NCI-H146 treated with DMSO at 0.1 percent for 48 hours (cell line): ENCODE data around the gene CENPK.
"Not testable (repeated sequence)": the region's sequence is repeated elsewhere in the genome, so short reads cannot be mapped to it uniquely, and the experiment has no call there.

Experiments
- DNase-seq: peaks from one replicate; lab custom pipeline; 2025; ENCODE audit not compliant: unreplicated experiment; lab: John Stamatoyannopoulos, UW

The CENPK gene

DNA sequence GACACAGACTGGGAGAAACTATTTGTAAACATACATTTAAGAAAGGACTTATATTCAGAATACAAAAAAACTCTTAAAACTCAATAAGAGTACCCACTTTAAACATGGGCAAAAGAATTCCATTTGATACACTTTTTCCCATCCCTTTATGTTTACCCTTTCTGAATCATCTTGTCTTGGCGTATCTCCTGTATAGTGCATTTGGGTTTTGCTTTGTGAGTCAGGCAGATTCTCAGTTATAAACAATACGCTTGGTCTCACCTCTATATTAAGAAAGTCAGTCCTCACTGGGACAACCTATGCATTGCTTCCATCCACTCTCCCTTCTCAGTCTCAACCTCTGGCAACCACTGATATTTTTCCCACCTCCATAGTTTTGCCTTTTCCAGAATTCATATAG, 54.0 kb downstream of the CENPK start:
- no peak for DNase-seq

DNA sequence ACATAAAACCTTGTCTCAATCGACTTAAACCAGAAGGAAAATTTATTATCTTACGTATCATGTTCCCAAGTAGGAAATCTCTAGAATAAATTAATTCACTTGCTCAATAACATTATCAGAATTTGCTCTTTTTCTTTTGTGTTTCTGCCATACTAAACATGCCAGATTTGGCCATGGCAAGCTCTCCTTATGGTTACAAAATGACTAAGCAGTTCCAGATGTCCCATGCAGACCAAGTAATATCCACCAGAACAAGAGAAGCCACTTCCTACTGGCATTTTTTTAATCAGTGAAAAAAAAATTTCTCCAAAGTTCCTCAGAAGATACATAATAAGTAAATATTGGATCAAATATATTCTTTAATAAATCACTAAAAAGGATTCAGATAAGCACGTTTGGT, 56.0 kb downstream of the CENPK start:
- DNase-seq, result no peak

DNA sequence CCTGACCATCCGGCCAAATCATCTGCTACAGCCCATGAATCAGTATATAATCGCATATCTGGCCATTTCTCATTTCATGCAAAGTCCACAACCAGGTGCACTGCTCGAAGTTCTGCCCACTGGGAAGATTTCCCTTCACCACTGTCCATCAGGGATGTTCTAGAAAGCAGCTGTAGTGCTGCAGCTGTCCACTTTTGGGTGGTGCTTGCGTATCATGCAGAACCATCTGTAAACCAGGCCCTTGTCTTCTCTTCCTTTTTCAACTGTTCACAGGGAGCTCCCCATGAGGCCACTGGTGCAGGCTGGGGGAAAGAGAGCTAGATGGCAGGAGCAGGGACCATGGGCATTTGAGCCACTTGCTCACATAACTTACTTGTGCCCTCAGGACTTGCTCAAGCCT, 73.8 kb downstream of the CENPK start:
- DNase-seq, result no peak

DNA sequence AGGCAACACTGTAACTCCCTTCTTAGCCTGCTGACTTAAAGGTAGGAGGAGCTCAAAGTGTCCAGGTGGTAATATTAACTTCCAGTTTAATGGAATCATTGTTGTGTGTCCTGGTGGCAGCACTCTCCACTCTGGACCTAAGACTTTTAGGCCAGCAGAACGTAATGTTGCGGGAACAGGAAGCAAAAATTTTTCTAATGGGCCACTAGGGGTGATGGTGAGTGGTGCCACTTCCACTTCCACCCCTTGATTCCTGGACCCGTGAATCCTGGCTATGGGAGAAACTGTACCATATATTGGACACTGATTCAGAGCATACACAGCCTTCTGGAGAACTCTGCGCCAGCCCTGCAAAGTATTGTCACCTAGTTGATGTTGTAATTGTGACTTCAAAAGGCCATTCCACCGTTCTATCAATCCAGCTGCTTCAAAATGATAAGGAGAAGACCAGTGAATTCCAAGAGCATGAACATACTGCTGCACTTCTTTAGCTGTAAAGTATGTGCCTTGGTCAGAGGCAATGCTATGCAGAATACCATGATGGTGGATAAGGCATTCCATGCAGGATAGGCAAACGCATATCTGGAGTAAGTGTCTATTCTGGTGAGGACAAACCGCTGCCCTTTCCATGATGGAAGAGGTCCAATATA, 74.8 kb downstream of the CENPK start:
- DNase-seq, result not testable (repeated sequence)

DNA sequence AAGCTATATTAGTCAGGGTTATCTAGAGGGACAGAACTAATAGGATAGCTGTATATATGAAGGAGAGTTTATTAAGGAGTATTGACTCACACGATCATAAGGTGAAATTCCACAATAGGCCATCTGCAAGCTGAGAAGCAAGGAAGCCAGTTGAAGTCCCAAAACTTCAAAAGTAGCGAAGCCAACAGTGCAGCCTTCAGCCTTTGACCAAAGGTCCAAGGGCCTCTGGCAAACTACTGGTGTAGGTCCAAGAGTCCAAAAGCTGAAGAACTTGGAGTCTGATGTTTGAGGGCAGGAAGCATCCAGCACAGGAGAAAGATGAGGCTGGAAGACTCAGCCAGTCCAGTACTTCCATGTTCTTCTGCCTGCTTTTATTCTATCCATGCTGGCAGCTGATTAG, 76.2 kb downstream of the CENPK start:
- not testable (repeated sequence) for DNase-seq

DNA sequence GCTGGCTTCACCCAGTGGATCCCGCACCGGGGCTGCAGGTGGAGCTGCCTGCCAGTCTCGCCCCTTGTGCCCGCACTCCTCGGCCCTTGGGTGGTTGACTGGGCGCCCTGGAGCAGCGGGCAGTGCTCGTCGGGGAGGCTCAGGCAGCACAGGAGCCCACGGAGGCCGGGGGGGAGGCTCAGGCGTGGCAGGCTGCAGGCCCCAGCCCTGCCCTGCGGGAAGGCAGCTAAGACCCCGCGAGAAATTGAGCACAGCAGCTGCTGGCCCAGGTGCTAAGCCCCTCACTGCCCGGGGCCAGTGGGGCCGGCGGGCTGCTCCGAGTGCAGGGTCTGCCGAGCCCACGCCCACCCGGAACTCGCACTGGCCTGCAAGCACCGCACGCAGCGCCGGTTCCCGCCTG, 77.6 kb downstream of the CENPK start:
- DNase-seq, result no peak

DNA sequence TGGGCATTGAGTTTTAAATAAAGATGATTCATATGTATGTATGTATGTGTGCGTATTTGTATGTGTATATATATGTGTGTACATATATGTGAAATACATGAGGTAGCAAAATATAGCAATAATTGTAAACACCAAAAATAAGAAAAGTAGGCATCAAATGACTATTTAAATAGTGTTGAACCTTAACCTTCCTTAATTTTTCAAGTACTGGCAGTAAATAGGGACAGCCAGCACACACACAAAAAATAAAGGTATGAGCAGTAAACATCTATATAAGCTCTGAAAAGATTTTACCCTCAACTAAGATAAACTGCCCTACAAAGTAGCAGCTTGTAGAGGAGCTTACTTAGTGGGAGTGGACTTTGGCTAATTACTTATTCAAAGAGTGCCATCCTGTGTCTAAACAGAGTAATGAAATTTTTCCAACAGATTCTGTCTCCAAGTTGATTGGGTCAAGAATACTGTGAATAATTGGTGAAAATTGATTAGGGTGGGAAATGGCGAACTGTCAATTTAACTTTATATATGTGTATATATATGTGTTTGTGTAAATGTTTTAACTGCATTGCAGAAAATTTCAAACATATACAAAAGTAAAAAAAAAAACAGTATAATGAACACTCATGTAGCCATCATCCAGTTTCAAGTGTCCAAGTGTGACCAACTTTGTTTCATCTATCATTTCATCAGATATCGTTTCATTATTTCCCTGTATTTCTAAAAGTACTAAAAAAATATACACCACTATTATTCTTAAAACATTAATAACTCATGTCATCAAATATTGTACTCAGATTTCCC, 79.2 kb downstream of the CENPK start:
- DNase-seq, result peak; percentile 34

DNA sequence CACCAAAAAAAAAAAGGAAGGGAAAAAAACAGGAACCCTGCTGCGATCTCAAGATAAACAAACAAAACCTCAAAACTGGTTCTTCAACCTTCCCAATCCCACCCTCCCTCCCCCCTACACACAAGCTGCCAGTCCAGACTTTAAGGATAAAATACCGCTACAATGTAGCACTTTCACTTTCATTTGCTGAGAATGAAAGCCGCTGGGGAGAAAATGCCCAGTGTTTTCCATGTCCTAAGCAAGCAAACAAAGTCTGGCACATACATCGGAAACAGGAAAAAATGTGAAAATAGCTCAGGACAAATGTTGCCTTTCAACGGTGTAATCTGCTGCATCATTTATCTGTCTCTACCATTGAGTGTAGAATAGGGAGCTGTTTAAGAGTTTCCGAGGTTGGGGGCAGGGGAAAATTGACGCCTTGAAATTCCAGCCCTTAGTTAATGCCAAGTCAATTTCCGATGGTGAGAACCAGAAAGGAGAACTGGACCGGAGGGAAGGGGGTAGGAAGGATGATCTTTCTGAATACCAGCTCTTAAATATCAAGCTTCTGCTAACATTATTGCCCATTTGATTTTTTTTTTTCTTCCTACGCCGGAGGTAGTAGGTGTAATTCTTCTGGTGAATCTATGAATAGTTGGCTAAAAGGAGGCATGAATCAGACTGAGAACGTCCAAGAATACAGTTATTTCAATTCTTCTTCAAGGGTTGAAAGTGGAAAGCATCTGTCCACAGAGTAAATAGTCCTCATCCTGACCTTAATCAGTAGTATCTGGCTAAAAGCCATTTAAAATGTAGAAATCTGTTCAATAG, 80.0 kb downstream of the CENPK start:
- no peak for DNase-seq

DNA sequence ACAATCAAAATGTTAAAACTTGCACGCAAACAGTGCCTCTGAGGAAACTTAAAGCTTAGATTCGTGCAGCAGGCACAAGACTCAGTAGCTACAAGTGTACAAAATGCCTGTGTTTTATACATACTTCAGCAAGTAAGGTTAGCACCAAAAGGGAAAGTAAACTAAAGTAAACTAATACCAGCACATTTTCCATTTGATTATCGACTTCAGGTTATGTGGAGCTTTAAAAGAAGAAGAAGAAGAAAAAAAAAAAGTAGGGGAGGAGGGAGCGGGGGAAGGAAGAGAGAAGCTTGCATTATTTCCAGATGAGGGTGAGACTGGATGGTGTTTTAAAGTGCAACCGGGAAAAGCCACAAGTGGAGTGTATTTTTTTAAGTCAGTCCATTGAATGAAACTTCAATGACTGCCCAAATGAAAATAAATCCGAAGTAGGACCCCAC, 80.7 kb downstream of the CENPK start:
- peak; percentile 32 for DNase-seq

DNA sequence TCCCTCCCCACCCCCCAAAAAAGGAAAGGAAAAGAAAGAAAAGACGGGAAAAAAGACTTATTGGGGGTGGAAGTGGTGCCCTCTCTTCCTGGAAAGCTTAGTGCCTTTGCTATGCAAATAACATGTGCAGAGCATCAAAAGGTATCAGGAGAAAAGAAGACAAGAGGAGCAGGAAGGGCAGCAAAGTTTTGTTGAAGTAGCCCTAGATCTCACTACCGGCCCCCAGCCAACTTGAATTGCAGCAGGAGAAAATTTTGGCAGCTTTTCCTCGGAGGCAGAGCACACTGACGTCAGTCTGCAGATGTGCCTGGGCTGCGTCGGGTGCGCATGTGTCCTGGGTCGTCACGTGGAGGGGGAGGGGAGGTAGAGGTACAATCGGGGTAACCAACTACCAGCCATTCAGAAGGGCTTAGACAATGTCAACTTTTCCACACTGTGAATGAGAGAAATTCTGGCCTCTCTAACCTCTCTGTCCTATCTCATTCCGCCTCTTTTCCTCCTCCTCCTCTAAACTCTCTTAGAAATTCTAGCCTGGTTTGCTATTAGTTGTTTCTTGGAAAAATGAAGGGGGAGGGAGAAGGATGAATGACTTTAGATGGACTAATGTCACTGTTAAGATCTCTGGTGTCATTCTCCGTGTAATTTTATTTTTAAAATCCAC, 81.2 kb downstream of the CENPK start, which contains the start of gene ADAMTS6:
Gene ADAMTS6 (minus strand): TSS at position 286 of the 661 bp plus-strand sequence. CDS start 8,247 bp downstream, outside the sequence.
- DNase-seq, result peak; percentile 32

DNA sequence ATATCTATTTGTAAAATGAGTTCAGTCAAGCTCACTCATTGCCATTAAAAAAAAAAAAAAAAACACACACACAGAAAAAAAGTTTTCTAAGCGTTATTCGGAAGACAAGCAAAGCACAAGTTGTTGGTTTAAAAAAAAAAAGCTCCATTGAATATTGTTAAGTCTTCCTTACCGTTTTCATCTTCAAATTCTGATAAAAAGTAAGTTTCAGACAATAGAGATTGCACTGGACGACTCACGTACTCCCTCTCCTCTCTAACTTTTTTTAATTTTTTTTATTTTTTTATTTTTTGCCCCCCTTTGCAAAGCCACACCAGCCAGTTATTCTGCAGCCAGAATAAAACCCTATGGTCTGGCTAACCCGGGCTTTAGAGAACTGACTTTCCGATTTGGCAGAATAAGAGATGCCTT, 81.8 kb downstream of the CENPK start:
- no peak for DNase-seq

DNA sequence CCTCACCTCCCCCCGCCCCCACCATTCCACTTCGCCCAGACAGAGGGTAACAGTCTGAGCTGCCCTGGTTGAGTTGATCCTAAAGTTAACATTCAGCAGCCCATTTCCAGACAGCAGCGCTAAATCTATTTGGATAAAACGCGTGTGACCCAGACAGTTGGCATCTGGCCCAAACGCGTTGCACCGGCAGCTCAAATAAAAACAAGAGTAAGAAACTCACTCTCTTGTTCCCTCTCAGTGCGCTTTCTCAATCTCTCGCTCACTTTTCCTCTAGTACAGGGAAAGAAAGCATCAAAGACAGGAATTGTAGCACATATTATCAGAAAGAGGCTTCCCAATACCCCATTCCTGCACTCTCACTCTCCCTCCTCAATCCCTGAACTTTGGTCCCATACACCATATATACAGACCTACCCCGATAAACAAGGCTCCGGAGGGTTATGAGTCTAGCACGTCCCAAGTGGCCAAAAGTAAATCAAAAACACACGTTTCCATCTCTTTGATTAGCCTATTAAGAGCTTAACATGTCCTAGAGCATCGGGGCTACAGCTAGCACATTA, 82.6 kb downstream of the CENPK start:
- DNase-seq, result no peak

DNA sequence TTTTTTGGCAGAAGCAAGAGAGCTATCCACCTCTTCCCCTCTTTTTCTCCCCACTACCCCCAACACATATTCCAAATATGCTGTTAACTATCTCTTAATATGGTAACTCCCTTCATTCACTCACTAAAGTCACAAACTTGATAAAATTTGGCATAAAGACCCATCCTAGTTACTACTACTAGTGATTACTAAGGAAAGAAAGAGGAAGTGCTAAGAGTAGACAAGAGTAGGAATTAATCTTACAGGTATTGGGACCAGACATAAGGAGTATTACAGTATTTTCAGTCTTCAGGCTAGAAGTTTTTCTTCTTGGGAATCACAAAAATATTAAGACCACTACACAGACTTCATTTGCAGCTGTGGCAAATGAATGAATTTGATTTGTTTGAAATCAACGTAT, 83.4 kb downstream of the CENPK start:
- no peak for DNase-seq

DNA sequence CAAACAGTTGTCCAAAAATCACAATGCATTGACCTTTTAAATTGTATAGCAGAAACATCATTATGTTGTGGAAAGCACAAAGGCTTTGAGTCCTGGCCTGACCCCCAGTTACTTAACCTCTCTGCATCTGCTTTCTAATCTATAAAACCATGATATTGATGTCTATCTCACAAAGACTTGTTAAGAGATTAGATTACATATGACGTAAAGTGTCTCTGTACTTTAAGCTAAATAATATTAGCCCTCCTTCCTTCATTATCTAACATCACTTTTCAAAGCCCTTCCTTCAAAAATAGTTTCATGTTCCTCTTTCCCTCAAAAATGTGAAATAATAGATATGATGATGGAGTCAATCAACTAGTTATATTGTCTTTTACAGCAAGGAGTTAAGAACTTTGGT, 84.6 kb downstream of the CENPK start:
- DNase-seq, result no peak

DNA sequence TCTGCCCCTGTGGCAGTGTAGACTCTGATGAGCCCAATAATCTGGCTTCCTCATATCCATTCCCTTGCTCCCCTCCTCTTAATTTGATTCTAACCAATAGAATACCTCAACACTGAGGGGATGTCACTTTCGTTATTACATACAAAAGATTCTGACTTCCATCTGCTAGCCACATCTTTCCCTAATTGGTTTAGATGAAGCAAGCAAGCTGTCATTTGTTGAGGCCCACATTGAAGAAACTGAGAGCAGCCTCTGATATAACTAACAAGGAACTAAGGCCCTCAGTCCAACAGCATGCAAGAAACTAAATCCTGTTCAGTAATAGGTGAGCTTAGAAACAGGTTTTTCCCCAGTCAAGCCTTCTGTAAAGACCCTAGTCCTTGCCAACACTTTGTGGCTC, 87.1 kb downstream of the CENPK start:
- DNase-seq, result no peak

DNA sequence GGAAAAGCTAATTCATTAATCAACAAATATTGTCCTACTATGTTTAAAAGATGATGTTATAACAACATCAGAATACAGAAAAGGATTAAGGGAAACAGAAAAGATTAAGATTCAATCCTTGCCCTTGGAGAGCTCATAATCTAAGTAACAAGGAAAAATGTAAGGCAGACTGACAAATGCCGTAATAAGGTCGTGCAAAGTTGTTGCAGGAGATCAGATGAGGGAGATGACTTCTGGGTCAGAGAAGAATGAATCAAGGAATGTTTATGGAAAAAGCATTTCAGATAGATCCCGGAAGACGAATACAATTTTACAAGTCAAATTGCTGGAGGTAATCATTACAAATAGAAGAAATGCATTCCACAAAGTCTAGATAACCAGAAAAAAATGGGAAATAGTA, 87.6 kb downstream of the CENPK start:
- DNase-seq, result no peak

DNA sequence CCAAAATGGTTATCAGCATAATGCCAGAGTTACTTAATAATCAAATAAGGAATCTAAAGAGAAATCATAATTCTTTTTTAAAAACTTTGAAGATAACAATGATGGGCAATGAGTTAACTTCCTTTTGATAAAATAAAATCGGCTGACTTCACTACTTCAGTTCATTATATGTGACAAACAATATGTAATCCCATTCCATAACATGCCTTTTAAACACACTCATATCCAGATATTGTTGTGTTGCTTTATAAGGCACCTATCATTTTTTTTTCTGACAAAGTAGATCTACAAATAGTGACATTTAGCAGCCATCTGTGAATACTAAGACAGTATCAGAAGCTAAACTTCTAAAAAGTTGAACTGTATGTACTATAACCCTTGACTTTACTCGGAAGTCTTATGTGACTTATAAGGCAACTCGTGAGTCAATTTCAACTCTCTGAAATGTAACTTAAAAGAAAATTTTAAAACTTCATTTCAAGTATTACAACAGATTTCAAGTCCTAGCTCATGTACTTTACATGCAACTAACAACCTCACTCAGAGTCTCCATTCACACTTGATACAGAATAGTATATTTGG, 88.7 kb downstream of the CENPK start:
- DNase-seq, result no peak

DNA sequence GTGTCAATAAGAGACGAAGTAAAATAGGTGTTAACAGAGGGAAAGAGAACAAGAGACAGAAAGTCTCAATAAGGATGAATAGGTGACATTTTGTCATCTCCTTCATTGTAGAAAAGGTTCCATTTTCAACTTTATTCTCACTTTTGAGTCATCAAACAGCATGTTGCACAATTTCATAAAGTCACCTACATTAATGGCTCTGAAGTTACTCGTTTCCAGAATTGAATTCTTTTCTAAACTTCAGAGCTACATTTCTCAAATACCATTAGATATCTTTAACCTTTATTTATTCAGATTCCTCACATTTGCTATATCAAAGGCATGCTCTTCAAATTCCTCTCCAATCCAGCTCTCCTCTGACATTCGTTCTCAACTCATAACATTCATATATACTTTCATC, 94.3 kb downstream of the CENPK start:
- no peak for DNase-seq
